CD4-positive, alpha-beta T cell treated with Interleukin-10 for 1 hour (primary cell): Measurements from ENCODE around the gene CKLF.
"Not testable (repeated sequence)": the region's sequence is repeated elsewhere in the genome, so short reads cannot be mapped to it uniquely, and the experiment has no call there.

ENCODE experiments used
- DNase-seq: peaks from one replicate; pipeline ENCODE4 v3.0.0-alpha.2; 2020

The CKLF gene

DNA sequence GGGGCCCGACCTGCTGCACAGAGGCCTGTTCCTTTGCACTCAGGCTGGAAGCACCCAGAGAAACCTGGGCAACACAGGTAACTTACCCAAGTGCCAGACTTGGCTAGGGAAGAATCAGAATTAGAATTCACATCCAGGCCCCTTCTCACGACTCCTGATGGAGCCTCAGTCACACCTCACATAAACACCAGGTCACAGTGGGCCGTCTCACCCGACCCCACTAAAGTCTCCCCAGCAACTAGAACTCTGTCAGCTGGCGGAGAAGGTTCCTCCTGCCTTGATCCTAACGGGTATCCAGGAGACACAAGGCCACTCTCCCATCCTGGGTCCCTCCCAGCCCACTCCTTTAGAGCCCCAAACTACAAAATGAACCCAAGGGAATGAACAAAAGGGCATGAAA lies 8.8 kb upstream of the CKLF start:
- no peak for DNase-seq

- no peak for DNase-seq
Observed at GRCh38 chr16:66544016-66544757, 8.2 kb upstream of the CKLF start.

- DNase-seq = no peak
Observed at GRCh38 chr16:66547101-66547989, 5.0 kb upstream of the CKLF start.

DNA sequence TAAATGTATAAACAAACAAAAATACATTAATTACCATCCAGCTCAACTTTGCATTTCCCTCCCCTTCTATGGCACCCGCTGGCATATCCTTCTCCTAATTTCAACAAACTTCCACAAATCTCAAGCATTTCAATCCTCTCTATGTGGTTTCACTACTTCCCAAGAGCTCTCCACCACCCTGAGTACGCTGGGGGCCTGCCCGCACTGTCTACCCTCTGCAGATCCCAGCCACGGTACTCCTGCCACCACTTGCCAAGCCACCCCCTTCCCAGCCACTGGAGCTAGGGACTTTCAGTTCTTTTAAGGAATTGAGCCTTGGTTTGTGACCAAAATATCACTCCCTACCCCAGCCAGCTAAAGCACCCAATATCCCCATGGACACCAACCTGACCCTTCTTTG lies 4.3 kb upstream of the CKLF start:
- DNase-seq = no peak

DNA sequence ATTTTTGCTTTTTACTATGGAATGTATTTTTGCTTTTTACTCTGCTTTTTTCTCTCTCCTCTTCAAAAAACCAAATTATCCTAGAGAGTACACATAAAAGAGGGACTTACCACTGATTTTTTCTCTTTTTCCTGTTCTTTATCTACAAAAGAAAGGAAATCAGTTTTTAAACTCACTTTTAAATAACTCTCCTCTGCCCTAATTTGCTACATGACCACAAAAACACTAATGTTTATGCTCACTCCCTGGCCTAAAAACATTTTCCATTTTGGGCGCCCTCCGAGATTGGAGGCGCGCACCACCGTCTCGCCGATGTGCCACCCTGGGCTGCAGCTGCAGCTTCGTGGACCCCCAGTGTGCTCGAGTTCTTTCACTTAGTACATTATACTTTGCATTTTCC lies 3.5 kb upstream of the CKLF start:
- no peak for DNase-seq

DNA sequence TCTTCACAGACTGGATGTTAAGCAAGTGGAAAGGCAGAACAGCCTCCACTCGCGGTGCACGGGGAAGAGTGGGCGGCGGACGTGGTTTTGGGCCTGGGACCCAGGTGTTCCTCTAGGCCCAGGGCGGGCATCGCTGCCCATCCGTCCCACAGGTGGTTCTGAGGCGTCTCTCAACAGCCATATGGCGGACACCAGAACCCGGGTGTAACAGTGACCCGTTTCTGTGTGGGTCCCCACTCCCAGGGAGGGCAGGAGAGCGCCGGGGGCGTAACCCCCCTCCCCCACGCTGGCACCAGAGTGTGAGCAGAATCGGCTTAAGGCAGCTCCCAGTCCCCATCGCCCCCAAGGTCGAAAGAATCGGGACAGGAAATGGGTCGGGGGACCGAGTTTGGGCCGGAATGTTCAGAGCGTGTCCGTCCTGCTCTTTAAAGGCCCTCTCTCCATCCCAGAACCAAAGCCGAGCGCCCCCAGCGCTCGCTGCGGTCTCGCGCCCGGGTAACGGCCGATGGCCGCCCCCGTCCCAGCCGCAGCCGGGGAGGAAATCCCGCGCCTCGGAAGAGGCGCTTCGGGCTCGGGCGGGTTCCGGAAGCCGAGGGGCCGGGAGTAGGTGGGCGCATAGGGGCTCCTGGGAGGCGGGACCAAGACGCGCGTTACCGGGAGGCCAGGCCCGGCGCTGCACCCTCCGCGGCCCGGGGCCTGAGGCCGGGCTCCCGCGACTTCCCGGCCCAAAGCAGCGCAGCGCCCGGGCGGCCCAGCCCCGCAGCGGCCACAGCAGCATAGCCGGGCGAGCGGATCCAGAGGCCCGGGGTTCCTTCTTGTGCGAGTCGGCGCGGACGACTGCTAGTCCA lies 2.9 kb upstream of the CKLF start, which contains the start of gene TK2:
TSS of gene TK2 (minus strand) at position 839 of the 848 bp plus-strand sequence. CDS start at position 778, 61 bp downstream.
- peak; percentile 57 for DNase-seq

GRCh38 chr16:66551348-66551759 lies 1.0 kb upstream of the CKLF start:
- DNase-seq = peak; percentile 71

GRCh38 chr16:66551788-66552285 lies 539 bp upstream of the CKLF start:
- no peak for DNase-seq

DNA sequence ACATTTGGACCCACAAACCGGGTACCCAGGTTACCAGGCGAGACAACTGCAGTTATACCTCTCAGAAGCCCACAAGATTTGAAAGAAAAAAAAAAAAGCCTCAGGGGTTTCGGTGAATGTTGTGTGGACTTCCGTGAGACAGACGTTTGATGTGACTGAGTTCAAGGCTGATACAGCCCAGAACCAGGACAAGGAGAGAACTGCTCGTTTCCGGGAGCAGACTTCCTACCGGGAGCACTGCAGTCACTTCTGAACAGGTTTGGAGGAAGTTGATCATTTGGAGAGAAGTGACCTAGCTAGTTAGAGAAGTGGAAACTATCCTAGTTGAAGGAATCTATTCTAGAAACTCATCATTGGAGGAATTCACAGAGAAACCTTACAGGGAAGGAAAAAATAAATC lies 847 bp downstream of the CKLF start:
- peak; percentile 29 for DNase-seq

DNA sequence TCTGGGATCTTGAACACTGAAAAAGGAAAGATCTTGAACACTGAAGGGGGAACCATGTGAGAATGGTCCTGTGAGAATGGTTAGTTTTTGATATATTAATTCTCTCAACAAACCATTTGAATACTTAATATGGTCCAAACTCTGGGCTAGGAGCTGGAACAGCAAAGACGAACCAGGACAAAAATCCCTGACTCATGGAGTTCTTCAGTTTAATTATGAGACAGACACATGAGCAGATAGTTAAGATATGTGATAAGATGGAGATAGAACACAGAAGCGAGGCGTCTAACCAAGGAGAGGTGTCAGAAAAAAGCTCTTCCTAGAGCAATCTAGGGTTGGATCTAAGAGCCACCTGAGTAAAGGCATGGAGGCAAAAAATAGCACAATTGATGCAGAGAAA lies 1.6 kb downstream of the CKLF start:
- DNase-seq = no peak

GRCh38 chr16:66554495-66554894 lies 2.1 kb downstream of the CKLF start:
- no peak for DNase-seq

DNA sequence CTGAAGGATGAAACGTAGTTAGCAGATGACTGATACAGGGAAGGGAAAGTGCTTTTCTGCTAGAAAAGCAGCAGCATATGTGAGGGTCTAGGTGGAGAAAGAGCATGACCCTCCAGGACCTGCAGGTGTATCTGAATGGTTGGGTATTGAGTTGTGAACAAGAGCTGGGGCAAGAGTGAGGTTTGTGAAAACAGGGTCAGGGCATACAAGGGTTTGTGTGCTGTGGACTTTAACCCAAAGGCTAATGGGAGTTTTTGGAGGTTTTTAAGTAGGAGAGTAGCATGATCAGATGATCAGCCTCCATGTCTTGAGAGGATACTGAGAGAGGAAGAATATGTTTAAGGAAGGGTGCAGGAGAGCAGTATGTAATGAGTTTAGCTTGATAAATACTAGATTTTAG lies 7.7 kb downstream of the CKLF start:
- no peak for DNase-seq

DNA sequence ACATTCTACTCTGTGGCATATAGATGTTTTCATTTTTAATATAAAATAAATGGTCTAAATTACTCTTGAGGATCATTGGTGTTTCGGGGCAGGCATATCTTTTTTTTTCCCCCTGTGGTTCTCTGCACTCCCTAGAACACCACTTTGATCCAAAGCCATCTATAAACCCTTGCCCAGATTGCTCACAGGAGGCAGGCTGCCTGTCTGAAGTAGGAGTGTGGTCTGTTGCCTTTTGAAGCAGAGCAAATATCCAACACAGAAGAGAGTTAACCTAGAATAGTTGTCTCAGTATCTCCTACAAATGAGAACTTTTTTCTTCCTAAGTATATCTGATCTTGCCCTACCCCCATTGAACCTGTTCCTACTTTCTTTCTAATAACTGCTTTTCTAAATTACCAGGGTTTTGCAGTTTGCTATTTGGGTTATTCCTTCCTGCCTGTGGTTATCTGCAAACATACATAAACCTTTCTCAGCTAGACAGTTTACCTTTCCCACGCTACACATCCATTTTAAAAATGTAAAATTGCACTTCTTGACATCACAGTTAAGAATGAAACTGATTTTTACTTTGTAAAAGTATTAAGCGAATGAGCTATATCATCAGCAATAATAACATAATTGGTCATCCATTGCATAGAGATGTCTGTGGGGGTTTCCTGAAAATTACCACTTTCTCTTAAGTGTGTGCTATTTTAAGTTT lies 9.2 kb downstream of the CKLF start:
- no peak for DNase-seq

- DNase-seq = peak; percentile 36
Observed at GRCh38 chr16:66562409-66562808, 10.0 kb downstream of the CKLF start.

- DNase-seq = no peak
Observed at GRCh38 chr16:66562986-66563385, 10.6 kb downstream of the CKLF start.

- DNase-seq = no peak
Observed at GRCh38 chr16:66563574-66564334, 11.4 kb downstream of the CKLF start.

DNA sequence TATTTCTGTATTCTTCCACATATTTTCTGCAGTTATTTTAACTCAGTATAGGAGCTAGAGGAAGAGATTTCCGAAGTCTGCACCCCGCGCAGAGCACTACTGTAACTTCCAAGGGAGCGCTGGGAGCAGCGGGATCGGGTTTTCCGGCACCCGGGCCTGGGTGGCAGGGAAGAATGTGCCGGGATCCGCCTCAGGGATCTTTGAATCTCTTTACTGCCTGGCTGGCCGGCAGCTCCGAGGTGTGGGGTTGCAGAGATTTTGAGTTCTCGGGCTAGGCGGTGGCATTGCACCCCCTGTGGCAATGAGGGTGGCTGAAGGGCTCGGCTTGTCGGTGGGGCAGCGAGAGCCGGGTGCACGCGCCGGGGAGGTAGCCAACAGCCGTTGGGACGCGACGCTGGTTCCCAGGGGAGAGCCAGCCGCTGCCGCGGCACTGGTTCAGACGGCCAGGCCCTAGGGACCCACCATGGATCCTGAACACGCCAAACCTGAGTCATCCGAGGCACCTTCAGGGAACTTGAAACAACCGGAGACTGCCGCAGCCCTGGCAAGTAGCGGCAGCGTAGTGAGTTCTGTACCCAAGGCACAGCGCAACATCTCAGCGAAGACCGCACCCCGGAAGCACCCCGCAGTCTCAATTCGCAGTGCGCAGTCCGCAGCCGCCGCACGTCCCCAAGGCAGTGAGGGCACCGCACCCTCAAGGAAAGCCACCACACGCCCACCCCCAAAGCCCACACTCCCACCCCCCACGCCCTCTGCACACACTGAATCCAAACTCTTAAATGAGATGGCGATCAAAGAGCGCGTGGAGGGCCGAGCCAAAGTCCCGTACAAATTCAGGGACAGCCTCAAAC lies 13.9 kb downstream of the CKLF start, which contains the start of gene CMTM1:
TSS of gene CMTM1 (plus strand) at position 389 of the 851 bp plus-strand sequence. CDS start at position 464, 75 bp downstream.
- no peak for DNase-seq

GRCh38 chr16:66567270-66567669 lies 14.9 kb downstream of the CKLF start:
- not testable (repeated sequence) for DNase-seq

GRCh38 chr16:66568355-66568754 lies 16.0 kb downstream of the CKLF start:
- no peak for DNase-seq

- DNase-seq = no peak
Observed at GRCh38 chr16:66569131-66569530, 16.8 kb downstream of the CKLF start.
